B cell (primary cell): Measurements from ENCODE around the gene ATXN1. TPM values are rescaled to one million over a fixed set of nuclear protein-coding genes. Genes with fewer than 3 reads are reported as not detected.
A peak's percentile ranks its signal among the peaks of the same experiment; 100 is the strongest.

Experiments
- ATAC-seq: fragments of 200-7000 bp; cut with Tn5 transposase; one replicate; pipeline ENCODE4 v1.10.0; 2021; ENCODE audit warnings: low read depth, mild to moderate bottlenecking, moderate number of reproducible peaks, moderate library complexity
- CTCF ChIA-PET: fragments of 350-600 bp; sonication (Branson Sonifier 250); formaldehyde crosslinking; loops from one replicate; lab custom pipeline; 2021; ENCODE audit warnings: antibody characterized with exemption, inconsistent platforms; lab: Charles Lee
- POLR2A ChIA-PET: fragments of 350-600 bp; sonication (Branson Sonifier 250); formaldehyde crosslinking; loops from one replicate; lab custom pipeline; 2021; ENCODE audit warnings: antibody characterized with exemption; lab: Charles Lee
- DNase-seq: peaks from one replicate; pipeline ENCODE4 v3.0.0; 2013
- H2AFZ ChIP-seq: 2 replicates; pipeline ENCODE4 v1.6.1; 2012; ENCODE audit warnings: mild to moderate bottlenecking, low read depth, low read length; ENCODE audit not compliant: insufficient read depth, poor library complexity, severe bottlenecking
- H3K27ac ChIP-seq, 2 donors: 1 replicate in 1 of 2; 2 replicates in 1 of 2; pipeline ENCODE4 v1.5.1; 2012 to 2013; ENCODE audit warnings: low read length in 2 of 2, mild to moderate bottlenecking in 2 of 2, moderate library complexity in 1 of 2
- H3K27me3 ChIP-seq, 4 experiments: fragments of 200-600 bp in 1 of 4; sonication (generic) in 1 of 4; replicated peaks in 1 of 4; 1 replicate in 2 of 4; 2 replicates in 2 of 4; pipeline versions ENCODE4 v1.6.1 to v1.7.0; 2013 to 2016; ENCODE audit warnings: low read length in 3 of 4, mild to moderate bottlenecking in 2 of 4, mixed read lengths in 1 of 4, moderate library complexity in 1 of 4; ENCODE audit not compliant: insufficient read depth in 4 of 4, control insufficient read depth in 3 of 4; ENCODE audit errors: control extremely low read depth in 1 of 4
- H3K36me3 ChIP-seq, 2 experiments: replicated peaks in 1 of 2; 1 replicate in 1 of 2; 2 replicates in 1 of 2; pipeline versions ENCODE4 v1.6.1 to v1.7.1; 2013; ENCODE audit warnings: low read length in 1 of 2; ENCODE audit not compliant: insufficient read depth in 2 of 2, control insufficient read depth in 1 of 2; ENCODE audit errors: control extremely low read depth in 1 of 2, extremely low read depth in 1 of 2
- H3K4me1 ChIP-seq, 2 donors: fragments of 200-600 bp in 1 of 2; sonication (generic) in 1 of 2; 1 replicate in 1 of 2; 2 replicates in 1 of 2; pipeline versions ENCODE4 v1.5.1 to v1.6.1; 2013 to 2017; ENCODE audit warnings: low read length in 2 of 2; ENCODE audit not compliant: control insufficient read depth in 2 of 2, insufficient read depth in 2 of 2
- H3K4me2 ChIP-seq: replicated peaks from 2 replicates; pipeline ENCODE3; 2012; ENCODE audit warnings: mild to moderate bottlenecking, low read depth, low read length; ENCODE audit not compliant: poor library complexity, severe bottlenecking
- H3K4me3 ChIP-seq, 5 experiments: fragments of 200-600 bp in 1 of 5; sonication (generic) in 1 of 5; 1 replicate in 3 of 5; 2 replicates in 2 of 5; pipeline versions ENCODE4 v1.5.1 to v1.7.0; 2011 to 2016; ENCODE audit warnings: low read length in 4 of 5, mild to moderate bottlenecking in 4 of 5, low read depth in 2 of 5, control low read depth in 1 of 5, moderate library complexity in 1 of 5; ENCODE audit not compliant: insufficient read depth in 1 of 5; ENCODE audit errors: control extremely low read depth in 1 of 5, extremely low read depth in 1 of 5
- H3K79me2 ChIP-seq: fragments of 200-600 bp; sonication (generic); one replicate; pipeline ENCODE4 v1.6.0; 2016; ENCODE audit warnings: low read length; ENCODE audit not compliant: control insufficient read depth, insufficient read depth
- H3K9ac ChIP-seq: fragments of 200-600 bp; sonication (generic); 2 replicates; pipeline ENCODE4 v1.6.1; 2017; ENCODE audit warnings: mild to moderate bottlenecking, low read length, moderate library complexity
- H3K9me3 ChIP-seq, 3 donors: one replicate each; pipeline versions ENCODE4 v1.6.1 to v1.7.1; 2013; ENCODE audit warnings: low read length in 2 of 3; ENCODE audit not compliant: control insufficient read depth in 2 of 3, insufficient read depth in 1 of 3; ENCODE audit errors: control extremely low read depth in 1 of 3
- H4K20me1 ChIP-seq: 2 replicates; pipeline ENCODE4 v1.6.0; 2012; ENCODE audit warnings: mild to moderate bottlenecking, low read length; ENCODE audit not compliant: insufficient read depth, control insufficient read depth, poor library complexity, severe bottlenecking
- H3K27ac Mint-ChIP-seq: one replicate; pipeline ENCODE4 v1.8.0; 2021; ENCODE audit warnings: mixed read lengths
- H3K27me3 Mint-ChIP-seq: one replicate; pipeline ENCODE4 v1.8.0; 2021; ENCODE audit warnings: mixed read lengths
- H3K4me1 Mint-ChIP-seq: one replicate; pipeline ENCODE4 v1.8.0; 2021; ENCODE audit warnings: mixed read lengths
- H3K4me3 Mint-ChIP-seq: one replicate; pipeline ENCODE4 v1.8.0; 2021; ENCODE audit warnings: mixed read lengths
- H3K9me3 Mint-ChIP-seq: one replicate; pipeline ENCODE4 v1.8.0; 2022; ENCODE audit warnings: mixed read lengths; ENCODE audit not compliant: insufficient read depth
- EZH2 ChIP-seq: IDR thresholded peaks from 2 replicates; pipeline ENCODE4 v1.6.1; 2012; ENCODE audit warnings: borderline replicate concordance, low read depth, mild to moderate bottlenecking, moderate library complexity, low read length; ENCODE audit not compliant: insufficient read depth, poor library complexity, severe bottlenecking
- WGBS: methylation state at CpG from one replicate; pipeline ENCODE4 v1.1.5; 2013; ENCODE audit warnings: missing lambda C conversion rate; ENCODE audit not compliant: insufficient coverage; 5-methylcytosine and 5-hydroxymethylcytosine counted together
- intact Hi-C: fragments of 100-400 bp; cut with micrococcal nuclease; formaldehyde crosslinking; loops from one replicate; pipeline ENCODE4 v1.10.0; 2022
- polyA plus RNA-seq: library from polyadenylated mRNA; depleted of rRNA; stranded (reverse); fragments of >200 nt; gene quantifications from 2 replicates; pipeline ENCODE4 v1.2.3, GENCODE V29; 2012
- total RNA-seq, 2 donors: library from RNA; stranded (reverse); fragments of 120-200 nt in 1 of 2; gene quantifications; 1 replicate in 1 of 2; 2 replicates in 1 of 2; pipeline versions ENCODE4 v1.2.3 to v1.2.4, GENCODE V29; 2013 to 2022
- TF ChIP-seq, protein P1 (sequence below): fragments of 200-600 bp; IDR thresholded peaks from one replicate; pipeline ENCODE4 v1.8.0; 2022; ENCODE audit warnings: antibody characterized with exemption, mild to moderate bottlenecking

ATXN1 gene
- total and polyA plus RNA-seq, 2 donors (not counting 1 experiment from before 2014, with no cell fraction given) = 5.7 to 63.8 TPM

DNA sequence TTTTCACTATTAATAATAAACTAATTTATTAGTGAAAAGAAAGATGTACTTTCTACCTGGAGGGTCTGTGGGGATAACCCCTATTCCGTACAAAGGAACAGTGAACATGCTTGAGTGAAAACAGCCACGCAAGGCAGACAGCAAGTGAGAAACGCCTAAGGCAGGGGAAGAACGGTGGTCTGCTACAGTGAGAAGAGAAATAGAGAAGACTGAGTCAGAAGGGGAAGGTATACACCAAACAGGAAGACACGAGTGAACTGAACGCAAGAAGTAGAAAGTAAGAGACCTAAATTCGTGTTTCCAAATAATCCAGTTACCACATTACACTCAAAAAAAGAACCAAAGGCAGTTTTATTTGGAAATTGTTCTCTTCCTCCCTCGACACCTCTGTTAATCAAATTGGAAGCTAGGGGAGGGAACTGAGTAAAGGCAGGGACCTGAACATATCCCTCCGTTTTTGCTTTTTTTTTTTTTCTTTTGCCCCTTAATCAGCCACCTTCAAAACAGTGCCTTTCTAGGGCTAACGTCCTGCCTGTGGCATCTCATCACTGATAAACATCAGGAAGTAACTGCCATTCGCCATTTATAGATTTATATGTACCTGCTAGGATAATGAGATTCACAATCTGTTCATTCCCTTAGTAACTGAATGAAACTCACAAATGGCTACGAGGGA is 48.9 kb downstream of the ATXN1 start:
- no peaks in the 10 kb centered on the region for H4K20me1 ChIP-seq
- H3K4me1 ChIP-seq = peaks cover 9 to 18% of the 10 kb centered on the region in 2 donors
- no peaks in the 10 kb centered on the region for H3K79me2 ChIP-seq
- peak overlapping the region; percentile 59 for H3K4me2 ChIP-seq
- TF ChIP-seq, protein P1, sequence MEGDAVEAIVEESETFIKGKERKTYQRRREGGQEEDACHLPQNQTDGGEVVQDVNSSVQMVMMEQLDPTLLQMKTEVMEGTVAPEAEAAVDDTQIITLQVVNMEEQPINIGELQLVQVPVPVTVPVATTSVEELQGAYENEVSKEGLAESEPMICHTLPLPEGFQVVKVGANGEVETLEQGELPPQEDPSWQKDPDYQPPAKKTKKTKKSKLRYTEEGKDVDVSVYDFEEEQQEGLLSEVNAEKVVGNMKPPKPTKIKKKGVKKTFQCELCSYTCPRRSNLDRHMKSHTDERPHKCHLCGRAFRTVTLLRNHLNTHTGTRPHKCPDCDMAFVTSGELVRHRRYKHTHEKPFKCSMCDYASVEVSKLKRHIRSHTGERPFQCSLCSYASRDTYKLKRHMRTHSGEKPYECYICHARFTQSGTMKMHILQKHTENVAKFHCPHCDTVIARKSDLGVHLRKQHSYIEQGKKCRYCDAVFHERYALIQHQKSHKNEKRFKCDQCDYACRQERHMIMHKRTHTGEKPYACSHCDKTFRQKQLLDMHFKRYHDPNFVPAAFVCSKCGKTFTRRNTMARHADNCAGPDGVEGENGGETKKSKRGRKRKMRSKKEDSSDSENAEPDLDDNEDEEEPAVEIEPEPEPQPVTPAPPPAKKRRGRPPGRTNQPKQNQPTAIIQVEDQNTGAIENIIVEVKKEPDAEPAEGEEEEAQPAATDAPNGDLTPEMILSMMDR = no peak
- no peak for TF ChIP-seq EZH2
- H3K27me3 ChIP-seq = no peaks in the 10 kb centered on the region
- H3K36me3 ChIP-seq = no peaks in the 10 kb centered on the region
- WGBS = 12% methylated on average over 4 of the region's 12 CpGs
- Mint-ChIP-seq H3K4me1 (peaks cover 25% of the 10 kb centered on the region), H3K4me3 (peak overlapping the region; percentile 71), H3K27ac (peak overlapping the region; percentile 78), H3K27me3 (peaks cover 3% of the 10 kb centered on the region), H3K9me3 (no peaks in the 10 kb centered on the region)
- H3K4me3 ChIP-seq = peak overlapping the region; percentile 0 to 55 (median 21)
- H3K9ac ChIP-seq = peak overlapping the region; percentile 46
- ATAC-seq (peak; percentile 68), DNase-seq (peak; percentile 36)
- intact Hi-C loops = loop anchor here (1.0 to 5.0 kb wide), 3 partner anchors 8 to 380 kb away; partner anchors contain the start of gene ATXN1
- peak overlapping the region; percentile 25 to 28 for H3K27ac ChIP-seq
- CTCF ChIA-PET = interaction anchor here (0.6 to 2.3 kb wide), 7 partner anchors 12 to 59 kb away, joined by 3 to 8 read pairs (median 4); partner anchors contain the start of gene ATXN1
- H2AFZ ChIP-seq = peak overlapping the region; percentile 52
- no peaks in the 10 kb centered on the region for H3K9me3 ChIP-seq
- POLR2A ChIA-PET = interaction anchor here (0.6 to 0.7 kb wide), 2 partner anchors 19 to 50 kb away, joined by 3 to 8 read pairs; no protein-coding TSS in a partner anchor
